ENCODE data around the gene RADIL. TPM values are rescaled to one million over a fixed set of nuclear protein-coding genes. Genes with fewer than 3 reads are reported as not detected.

RADIL gene
- total RNA-seq, 1 experiment from 2014 or later, result not detected

GRCh38 chr7:4833176-4833575 is 50.3 kb downstream of the RADIL start:
- no peak for DNase-seq (ENCODE audit: unreplicated experiment)
- Mint-ChIP-seq H3K36me3 (ENCODE audit: insufficient read depth, unreplicated experiment) (no peaks in the 10 kb centered on the region), H3K4me3 (ENCODE audit: unreplicated experiment) (no peak overlapping the region), H3K4me1 (ENCODE audit: insufficient read depth, unreplicated experiment) (no peaks in the 10 kb centered on the region), H3K9me3 (ENCODE audit: unreplicated experiment) (no peaks in the 10 kb centered on the region), H3K27me3 (ENCODE audit: insufficient read depth, unreplicated experiment) (no peaks in the 10 kb centered on the region), H3K27ac (ENCODE audit: low read depth, unreplicated experiment) (no peak overlapping the region)
- POLR2A ChIA-PET, result interaction anchor here (0.7 kb wide), 1 partner anchor 616 kb away, joined by 3 read pairs; no protein-coding TSS in a partner anchor
- CTCF ChIA-PET, result no interaction called here
- no TSS peak for BruUV-seq (replicated peaks)
- intact Hi-C loops (cut with micrococcal nuclease), result no loop called here
- no peak for TF ChIP-seq CTCF (IDR thresholded peaks at IDR 0.05; ENCODE audit: unreplicated experiment)

GRCh38 chr7:4832711-4833110 is 50.8 kb downstream of the RADIL start:
- no peaks in the 10 kb centered on the region for H3K4me1 Mint-ChIP-seq (ENCODE audit: insufficient read depth, unreplicated experiment)
- no peak overlapping the region for H3K27ac Mint-ChIP-seq (ENCODE audit: low read depth, unreplicated experiment)
- H3K9me3 Mint-ChIP-seq (ENCODE audit: unreplicated experiment), result no peaks in the 10 kb centered on the region
- H3K27me3 Mint-ChIP-seq (ENCODE audit: insufficient read depth, unreplicated experiment), result no peaks in the 10 kb centered on the region
- CTCF ChIA-PET, result no interaction called here
- intact Hi-C loops (cut with micrococcal nuclease), result no loop called here
- POLR2A ChIA-PET, result interaction anchor here (0.5 to 0.7 kb wide), 2 partner anchors 192 to 616 kb away, joined by 3 read pairs; no protein-coding TSS in a partner anchor
- H3K36me3 Mint-ChIP-seq (ENCODE audit: insufficient read depth, unreplicated experiment), result no peaks in the 10 kb centered on the region
- no TSS peak for BruUV-seq (replicated peaks)
- TF ChIP-seq CTCF (IDR thresholded peaks at IDR 0.05; ENCODE audit: unreplicated experiment), result no peak
- H3K4me3 Mint-ChIP-seq (ENCODE audit: unreplicated experiment), result no peak overlapping the region
- DNase-seq (ENCODE audit: unreplicated experiment), result no peak

GRCh38 chr7:4831723-4832495 is 51.6 kb downstream of the RADIL start:
- ChIA-PET CTCF (interaction anchor here (0.6 to 1.1 kb wide), 4 partner anchors 11 to 303 kb away, joined by 3 to 5 read pairs (median 4); no protein-coding TSS in a partner anchor), POLR2A (no interaction called here)
- Mint-ChIP-seq H3K4me3 (ENCODE audit: unreplicated experiment) (no peak overlapping the region), H3K36me3 (ENCODE audit: insufficient read depth, unreplicated experiment) (no peaks in the 10 kb centered on the region), H3K9me3 (ENCODE audit: unreplicated experiment) (no peaks in the 10 kb centered on the region), H3K27ac (ENCODE audit: low read depth, unreplicated experiment) (no peak overlapping the region), H3K4me1 (ENCODE audit: insufficient read depth, unreplicated experiment) (no peaks in the 10 kb centered on the region), H3K27me3 (ENCODE audit: insufficient read depth, unreplicated experiment) (no peaks in the 10 kb centered on the region)
- intact Hi-C loops (cut with micrococcal nuclease), result no loop called here
- BruUV-seq (replicated peaks), result no TSS peak
- no peak for TF ChIP-seq CTCF (IDR thresholded peaks at IDR 0.05; ENCODE audit: unreplicated experiment)
- DNase-seq (ENCODE audit: unreplicated experiment), result no peak

GRCh38 chr7:4830176-4830575 is 53.3 kb downstream of the RADIL start:
- Mint-ChIP-seq H3K27ac (ENCODE audit: low read depth, unreplicated experiment) (no peak overlapping the region), H3K9me3 (ENCODE audit: unreplicated experiment) (no peaks in the 10 kb centered on the region), H3K4me3 (ENCODE audit: unreplicated experiment) (no peak overlapping the region), H3K4me1 (ENCODE audit: insufficient read depth, unreplicated experiment) (no peaks in the 10 kb centered on the region), H3K27me3 (ENCODE audit: insufficient read depth, unreplicated experiment) (peaks cover 7% of the 10 kb centered on the region), H3K36me3 (ENCODE audit: insufficient read depth, unreplicated experiment) (no peaks in the 10 kb centered on the region)
- intact Hi-C loops (cut with micrococcal nuclease), result no loop called here
- DNase-seq (ENCODE audit: unreplicated experiment), result peak; percentile 14
- no TSS peak for BruUV-seq (replicated peaks)
- CTCF ChIA-PET, result no interaction called here
- peak; percentile 35 for TF ChIP-seq CTCF (IDR thresholded peaks at IDR 0.05; ENCODE audit: unreplicated experiment)
- POLR2A ChIA-PET, result no interaction called here

All from MCF 10A (cell line).